ENCODE measurements around the gene EPS8L2.

- TF ChIP-seq CTCF (IDR thresholded peaks at IDR 0.05) (no peak), POLR2A (IDR thresholded peaks at IDR 0.05) (no peak), EP300 (IDR thresholded peaks at IDR 0.05) (peak in 1 of 2 donors; percentile 51)
Observed at GRCh38 chr11:695288-695537, 10.8 kb upstream of the EPS8L2 start.
